Fibroblast of skin of left biceps (primary cell): ENCODE measurements around the gene RIT2.

Experiments
- DNase-seq, 2 experiments: peaks; one replicate each; pipeline ENCODE4 v3.0.0-alpha.2; 2013; ENCODE audit warnings: low read depth in 2 of 2

Gene RIT2

GRCh38 chr18:43012951-43013350, 102.5 kb downstream of the RIT2 start:
- DNase-seq, result no peak

- DNase-seq, result no peak
Measured at GRCh38 chr18:43010611-43011010, 104.9 kb downstream of the RIT2 start.

- DNase-seq, result no peak
Measured at GRCh38 chr18:43009674-43010073, 105.8 kb downstream of the RIT2 start.

- DNase-seq, result no peak
Measured at GRCh38 chr18:43007365-43007764, 108.1 kb downstream of the RIT2 start.

- no peak for DNase-seq
Measured at GRCh38 chr18:43004421-43004820, 111.1 kb downstream of the RIT2 start.

GRCh38 chr18:43001821-43002220, 113.7 kb downstream of the RIT2 start:
- DNase-seq, result no peak

GRCh38 chr18:42996824-42997223, 118.7 kb downstream of the RIT2 start:
- DNase-seq, result no peak

GRCh38 chr18:42980426-42980825, 135.1 kb downstream of the RIT2 start:
- no peak for DNase-seq

GRCh38 chr18:42977982-42978637, 137.4 kb downstream of the RIT2 start:
- DNase-seq, result no peak

GRCh38 chr18:42976869-42977590, 138.5 kb downstream of the RIT2 start:
- no peak for DNase-seq

GRCh38 chr18:42969366-42969765, 146.1 kb downstream of the RIT2 start:
- no peak for DNase-seq

- DNase-seq, result no peak
Measured at GRCh38 chr18:42961298-42961697, 154.2 kb downstream of the RIT2 start.

GRCh38 chr18:42959528-42959927, 156.0 kb downstream of the RIT2 start:
- DNase-seq, result no peak

- no peak for DNase-seq
Measured at GRCh38 chr18:42958353-42958752, 157.1 kb downstream of the RIT2 start.

GRCh38 chr18:42956287-42956686, 159.2 kb downstream of the RIT2 start:
- DNase-seq, result no peak

- DNase-seq, result no peak
Measured at GRCh38 chr18:42954887-42955286, 160.6 kb downstream of the RIT2 start.

GRCh38 chr18:42953306-42953705, 162.2 kb downstream of the RIT2 start:
- no peak for DNase-seq

GRCh38 chr18:42950732-42951131, 164.8 kb downstream of the RIT2 start:
- DNase-seq, result no peak

- DNase-seq, result no peak
Measured at GRCh38 chr18:42948831-42949230, 166.7 kb downstream of the RIT2 start.

GRCh38 chr18:42941860-42942259, 173.6 kb downstream of the RIT2 start:
- DNase-seq, result no peak

- no peak for DNase-seq
Measured at GRCh38 chr18:42941021-42941420, 174.5 kb downstream of the RIT2 start.

GRCh38 chr18:42937436-42937835, 178.0 kb downstream of the RIT2 start:
- DNase-seq, result no peak

GRCh38 chr18:42936289-42936688, 179.2 kb downstream of the RIT2 start:
- no peak for DNase-seq

- peak; percentile 3 to 17 for DNase-seq
Measured at GRCh38 chr18:42931491-42931890, 184.0 kb downstream of the RIT2 start.
